DOHH2 (cell line): ENCODE measurements around the gene ASTL.
A peak's percentile ranks its signal among the peaks of the same experiment; 100 is the strongest.

Experiments used
- H3F3A ChIP-seq: fragments of 200-600 bp; sonication (generic), shearing (Covaris generic); 2 replicates; pipeline ENCODE4 v1.6.0; 2016; ENCODE audit warnings: antibody characterized with exemption, mild to moderate bottlenecking; ENCODE audit not compliant: control insufficient read depth, insufficient read depth
- H3K27ac ChIP-seq: fragments of 200-600 bp; sonication (generic); 2 replicates; pipeline ENCODE4 v1.5.1; 2014; ENCODE audit warnings: low read depth, mild to moderate bottlenecking, low read length, moderate library complexity
- H3K27me3 ChIP-seq: fragments of 200-600 bp; sonication (generic); 2 replicates; pipeline ENCODE4 v1.6.1; 2014; ENCODE audit warnings: mild to moderate bottlenecking, low read length, mixed read lengths; ENCODE audit not compliant: control insufficient read depth
- H3K36me3 ChIP-seq: fragments of 200-600 bp; sonication (generic); 2 replicates; pipeline ENCODE4 v1.6.1; 2014; ENCODE audit warnings: mild to moderate bottlenecking, low read length, moderate library complexity, mixed read lengths; ENCODE audit not compliant: control insufficient read depth
- H3K4me1 ChIP-seq: fragments of 200-600 bp; sonication (generic); 2 replicates; pipeline ENCODE4 v1.6.1; 2014; ENCODE audit warnings: mild to moderate bottlenecking, low read length, mixed read lengths; ENCODE audit not compliant: control insufficient read depth
- H3K4me2 ChIP-seq: fragments of 200-600 bp; sonication (generic); 2 replicates; pipeline ENCODE4 v1.6.0; 2014; ENCODE audit warnings: mild to moderate bottlenecking, low read length, moderate library complexity
- H3K4me3 ChIP-seq: fragments of 200-600 bp; sonication (generic); 2 replicates; pipeline ENCODE4 v1.5.1; 2014; ENCODE audit warnings: mild to moderate bottlenecking, low read length, mixed read lengths
- H3K79me2 ChIP-seq: fragments of 200-600 bp; sonication (generic); 2 replicates; pipeline ENCODE4 v1.6.1; 2014; ENCODE audit warnings: mild to moderate bottlenecking, low read length, mixed read lengths; ENCODE audit not compliant: control insufficient read depth
- H3K9me2 ChIP-seq: fragments of 200-600 bp; sonication (generic); replicated peaks from 2 replicates; pipeline ENCODE4 v1.6.1; 2014; ENCODE audit warnings: mild to moderate bottlenecking, low read length, mixed read lengths; ENCODE audit not compliant: control insufficient read depth
- H3K9me3 ChIP-seq: fragments of 200-600 bp; sonication (generic); 2 replicates; pipeline ENCODE4 v1.6.1; 2014; ENCODE audit warnings: antibody characterized with exemption, low read length, mixed read lengths; ENCODE audit not compliant: control insufficient read depth, insufficient read depth
- H4K20me1 ChIP-seq: fragments of 200-600 bp; sonication (generic); 2 replicates; pipeline ENCODE4 v1.6.0; 2014; ENCODE audit warnings: low read depth, mild to moderate bottlenecking, antibody characterized with exemption, low read length, moderate library complexity; ENCODE audit not compliant: control insufficient read depth, insufficient read depth
- CTCF ChIP-seq: fragments of 200-600 bp; sonication (generic); IDR thresholded peaks from one replicate; pipeline ENCODE4 v1.5.1; 2014; ENCODE audit warnings: antibody characterized with exemption, mild to moderate bottlenecking, low read depth, low read length; ENCODE audit not compliant: poor library complexity, severe bottlenecking
- EZH2phosphoT487 ChIP-seq: fragments of 200-600 bp; sonication (generic); IDR thresholded peaks from 2 replicates; pipeline ENCODE4 v1.6.1; 2017; ENCODE audit warnings: borderline replicate concordance, mild to moderate bottlenecking, antibody characterized with exemption, low read length, moderate library complexity, mixed read lengths

The ASTL gene

GRCh38 chr2:96103761-96104486, 34.4 kb downstream of the ASTL start:
- TF ChIP-seq EZH2phosphoT487: no peak
- no peak for TF ChIP-seq CTCF
- no peaks in the 10 kb centered on the region for H3K9me2 ChIP-seq
- H4K20me1 ChIP-seq: no peaks in the 10 kb centered on the region
- no peaks in the 10 kb centered on the region for H3K79me2 ChIP-seq
- no peaks in the 10 kb centered on the region for H3F3A ChIP-seq
- no peak overlapping the region for H3K27ac ChIP-seq
- H3K9me3 ChIP-seq: peaks cover 15% of the 10 kb centered on the region
- peak overlapping the region; percentile 45 for H3K4me2 ChIP-seq
- H3K4me1 ChIP-seq: peaks cover 16% of the 10 kb centered on the region
- H3K4me3 ChIP-seq: peak overlapping the region; percentile 9
- no peaks in the 10 kb centered on the region for H3K27me3 ChIP-seq
- H3K36me3 ChIP-seq: no peaks in the 10 kb centered on the region

- no peaks in the 10 kb centered on the region for H3K27me3 ChIP-seq
- no peaks in the 10 kb centered on the region for H3K9me2 ChIP-seq
- no peak overlapping the region for H3K4me3 ChIP-seq
- H3K36me3 ChIP-seq: no peaks in the 10 kb centered on the region
- H3K79me2 ChIP-seq: no peaks in the 10 kb centered on the region
- no peaks in the 10 kb centered on the region for H4K20me1 ChIP-seq
- TF ChIP-seq CTCF (no peak), EZH2phosphoT487 (no peak)
- H3K9me3 ChIP-seq: peaks cover 15% of the 10 kb centered on the region
- H3K4me1 ChIP-seq: peaks cover 16% of the 10 kb centered on the region
- H3K27ac ChIP-seq: no peak overlapping the region
- peak overlapping the region; percentile 45 for H3K4me2 ChIP-seq
- H3F3A ChIP-seq: no peaks in the 10 kb centered on the region
Observed at GRCh38 chr2:96103187-96103601, 35.1 kb downstream of the ASTL start.

DNA sequence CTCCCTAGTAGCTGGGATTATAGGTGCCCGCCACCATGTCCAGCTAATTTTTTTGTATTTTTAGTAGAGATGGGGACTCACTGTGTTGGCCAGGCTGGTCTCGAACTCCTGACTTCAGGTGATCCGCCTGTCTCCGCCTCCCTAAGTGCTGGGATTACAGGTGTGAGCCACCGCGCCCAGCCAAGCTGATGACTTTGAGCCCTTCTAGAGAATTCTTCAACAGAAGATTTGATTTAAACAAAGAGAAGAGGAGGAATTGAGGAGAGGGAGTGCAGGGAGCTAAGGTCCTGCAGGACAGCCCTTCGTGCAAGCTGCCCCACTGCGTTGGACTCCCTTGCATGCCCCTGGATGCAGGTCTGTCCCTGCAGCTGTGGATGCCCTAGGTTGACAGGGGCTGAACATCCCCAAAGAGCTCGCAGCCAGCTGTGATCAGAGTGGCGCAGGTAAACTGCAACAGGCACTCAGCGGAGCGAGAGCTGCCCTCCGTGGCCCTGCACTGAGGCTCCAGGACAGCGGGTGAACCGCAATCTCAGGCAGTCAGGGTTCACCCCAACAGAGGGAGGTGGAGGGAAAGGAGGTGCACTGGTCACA, 35.6 kb downstream of the ASTL start:
- Histone ChIP-seq H3K4me3 (no peak overlapping the region), H3K9me2 (no peaks in the 10 kb centered on the region), H3K36me3 (no peaks in the 10 kb centered on the region), H3K4me2 (no peak overlapping the region), H3K27ac (no peak overlapping the region), H3K27me3 (no peaks in the 10 kb centered on the region), H3K9me3 (peaks cover 15% of the 10 kb centered on the region), H3K79me2 (no peaks in the 10 kb centered on the region), H3K4me1 (peaks cover 16% of the 10 kb centered on the region), H3F3A (no peaks in the 10 kb centered on the region), H4K20me1 (no peaks in the 10 kb centered on the region)
- no peak for TF ChIP-seq CTCF
- TF ChIP-seq EZH2phosphoT487: no peak
